ENCODE measurements around the gene ZNF552. TPM values are rescaled to one million over a fixed set of nuclear protein-coding genes. Genes with fewer than 3 reads are reported as not detected.
"Not testable (repeated sequence)": the region's sequence is repeated elsewhere in the genome, so short reads cannot be mapped to it uniquely, and the experiment has no call there.

ZNF552 gene
- total and polyA plus RNA-seq, 2 of the 8 experiments (the other 6 are each of a cell fraction or from before 2014, with no cell fraction given), result 5.9 to 11.6 TPM

GRCh38 chr19:57849666-57850473 lies 35.2 kb upstream of the ZNF552 start, which contains the start of gene ZNF587:
Gene ZNF587, plus strand, starts transcription at chr19:57849859. Its CDS starts 180 bp downstream, at chr19:57850039.
- peak within 1 kb of the TSS; percentile 52; the same call in 1 of the 2 replicates for H2BK5ac ChIP-seq (ENCODE audit: low read depth, low read length)
- H3K4ac ChIP-seq (replicated peaks; ENCODE audit: insufficient read length, low read depth, low read length); H2BK15ac ChIP-seq (ENCODE audit: low read length); H3K14ac ChIP-seq (ENCODE audit: insufficient read length); H4K91ac ChIP-seq (replicated peaks; ENCODE audit: insufficient read length, low read length); H4K20me1 ChIP-seq (replicated peaks in 1 of 2; ENCODE audit: control insufficient read depth in 1 of 2, insufficient read depth in 2 of 2, low read length in 2 of 2); H2BK120ac ChIP-seq (replicated peaks; ENCODE audit: low read depth, low read length); H2AFZ ChIP-seq (ENCODE audit: low read length); H3K27me3 ChIP-seq (replicated peaks in 1 of 4; ENCODE audit: control insufficient read depth in 3 of 4, extremely low read depth in 1 of 4, insufficient read depth in 3 of 4, low read length in 3 of 4); H3K23ac ChIP-seq (ENCODE audit: insufficient read length); H3K79me1 ChIP-seq (ENCODE audit: low read depth, low read length); H3K23me2 ChIP-seq (ENCODE audit: low read depth, low read length); CTCF ChIA-PET (ENCODE audit: partially characterized antibody); H2AK5ac ChIP-seq (ENCODE audit: low read depth, low read length); H3K4me1 ChIP-seq (replicated peaks in 1 of 4; ENCODE audit: control insufficient read depth in 3 of 4, insufficient read depth in 4 of 4, low read length in 3 of 4); H2BK20ac ChIP-seq (ENCODE audit: low read length); H3K9me3 ChIP-seq (ENCODE audit: insufficient read depth in 2 of 2, low read depth in 1 of 2, low read length in 1 of 2): not testable (repeated sequence)
- POLR2A ChIA-PET (ENCODE audit: partially characterized antibody), result interaction anchor here (0.6 to 10.6 kb wide), 25 partner anchors 8 to 334 kb away, joined by 3 to 103 read pairs (median 4); partner anchors contain the start of genes ZNF154, ZNF417, ZNF549 and ZNF552
- H3K56ac ChIP-seq (replicated peaks; ENCODE audit: insufficient read length, low read depth, low read length), result peak within 1 kb of the TSS; percentile 30
- peak within 1 kb of the TSS; percentile 82 to 94 (median 89) for H3K9ac ChIP-seq (replicated peaks in 1 of 4; ENCODE audit: extremely low read depth in 1 of 4, low read depth in 3 of 4, low read length in 3 of 4)
- H3K27ac ChIP-seq (ENCODE audit: low read depth, low read length), result peak within 1 kb of the TSS; percentile 83
- 0 out of 2 replicates have a peak within 1 kb of the TSS, but pooled peaks have one; percentile 36 for H3K18ac ChIP-seq (ENCODE audit: extremely low read depth, low read length)
- FAIRE-seq (peak; percentile 72), DNase-seq (ENCODE audit: low read depth in 1 of 2, low spot score in 2 of 2) (peak in 1 of 2 experiments; percentile 78)
- peak within 1 kb of the TSS; percentile 15 for H4K5ac ChIP-seq (ENCODE audit: insufficient read length, low read depth, low read length)
- peak within 1 kb of the TSS; percentile 93; the same call in 1 of the 2 replicates for H4K8ac ChIP-seq (ENCODE audit: extremely low read depth, insufficient read depth, low read length)
- peaks cover 0 to 54% of the 10 kb centered on the region in 2 experiments; a peak in 3 of 4 replicates for H3K79me2 ChIP-seq (ENCODE audit: control insufficient read depth in 1 of 2, insufficient read depth in 2 of 2, low read length in 2 of 2)
- H3K4me2 ChIP-seq (ENCODE audit: insufficient read depth in 1 of 2, low read depth in 2 of 2, low read length in 2 of 2), result peak within 1 kb of the TSS; percentile 71 to 88
- TF ChIP-seq MAX (IDR thresholded peaks at IDR 0.05), result peak; percentile 85
- TF ChIP-seq TBP (IDR thresholded peaks at IDR 0.05; ENCODE audit: low read depth, low read length), result peak; percentile 64; the same call in 1 of the 2 replicates
- TF ChIP-seq SIN3A (conservative IDR thresholded peaks at IDR 0.05 in 1 of 2, IDR thresholded peaks at IDR 0.05 in 1 of 2; ENCODE audit: low read depth in 1 of 2, low read length in 2 of 2), result peak; percentile 82 to 90; a peak in 3 of 4 replicates
- peak; percentile 97 for TF ChIP-seq POLR2AphosphoS5 (IDR thresholded peaks at IDR 0.05; ENCODE audit: low read depth, low read length)
- peak; percentile 65 to 95 for TF ChIP-seq POLR2A (IDR thresholded peaks at IDR 0.05; ENCODE audit: control extremely low read depth in 1 of 2, low read depth in 2 of 2, low read length in 2 of 2)
- peak; percentile 34; the same call in 1 of the 2 replicates for TF ChIP-seq SP1 (IDR thresholded peaks at IDR 0.05; ENCODE audit: low read depth, low read length)
- TF ChIP-seq YY1 (IDR thresholded peaks at IDR 0.05; ENCODE audit: low read depth, low read length), result peak; percentile 79
- peak; percentile 85 for TF ChIP-seq TAF1 (IDR thresholded peaks at IDR 0.05; ENCODE audit: low read depth, low read length)
- TF ChIP-seq USF2 (IDR thresholded peaks at IDR 0.05; ENCODE audit: low read length), result peak; percentile 6; the same call in 1 of the 2 replicates
- peak; percentile 72 for TF ChIP-seq SIX5 (IDR thresholded peaks at IDR 0.05; ENCODE audit: low read depth, low read length)
- H3K36me3 ChIP-seq (ENCODE audit: control insufficient read depth in 2 of 4, insufficient read depth in 4 of 4, low read length in 3 of 4), result peaks cover 0 to 23% (median 2%) of the 10 kb centered on the region in 4 experiments; a peak in 5 of 8 replicates
- 0 out of 2 replicates have a peak within 1 kb of the TSS, but pooled peaks have one; percentile 68 for H2BK12ac ChIP-seq (ENCODE audit: low read depth, low read length)
- WGBS, 2 experiments (ENCODE audit: extremely low coverage in 1 of 2, insufficient coverage in 1 of 2, insufficient read length in 1 of 2, insufficient replicate concordance in 2 of 2, low coverage in 1 of 2, low lambda C conversion rate in 2 of 2, missing lambda C conversion rate in 1 of 2), result 2% methylated on average over 42 of the region's 42 CpGs; no CpG with 5 or more reads in 1 of the 2 experiments
- peak within 1 kb of the TSS; percentile 79 to 81 (median 79) for H3K4me3 ChIP-seq (ENCODE audit: extremely low read depth in 1 of 4, insufficient read depth in 2 of 4, low read depth in 3 of 4, low read length in 4 of 4)
